SK-N-SH (cell line): ENCODE data around the gene CCP110. TPM values are rescaled to one million over a fixed set of nuclear protein-coding genes. Genes with fewer than 3 reads are reported as not detected.

Experiments
- ELF1 ChIP-seq: IDR thresholded peaks from 2 replicates; pipeline ENCODE4 v1.4.0; 2012
- EP300 ChIP-seq, 2 experiments: IDR thresholded peaks; 2 replicates each; pipeline versions ENCODE4 v1.4.0 to v1.6.1; 2012; ENCODE audit warnings: borderline replicate concordance in 1 of 2, low read depth in 1 of 2, low read length in 1 of 2
- FOXJ3 ChIP-seq: sonication (generic); formaldehyde crosslinking; IDR thresholded peaks from 2 replicates; pipeline ENCODE4 v1.5.1; 2020; ENCODE audit warnings: mild to moderate bottlenecking, missing genetic modification reagents
- GATA2 ChIP-seq: sonication (generic); formaldehyde crosslinking; IDR thresholded peaks from 2 replicates; pipeline ENCODE4 v1.5.0; 2020; ENCODE audit warnings: mild to moderate bottlenecking, missing genetic modification reagents
- MXI1 ChIP-seq: IDR thresholded peaks from 2 replicates; pipeline ENCODE4 v1.6.1; 2012; ENCODE audit warnings: mild to moderate bottlenecking, low read depth, low read length, improper control_type of control experiment
- NRF1 ChIP-seq: IDR thresholded peaks from 2 replicates; pipeline ENCODE4 v1.6.1; 2012; ENCODE audit warnings: low read depth, mild to moderate bottlenecking, low read length
- RAD21 ChIP-seq: IDR thresholded peaks from 2 replicates; pipeline ENCODE4 v1.6.1; 2012; ENCODE audit warnings: mild to moderate bottlenecking, low read length
- RCOR1 ChIP-seq: fragments of 150-350 bp; IDR thresholded peaks from 2 replicates; pipeline ENCODE4 v1.6.1; 2017; ENCODE audit warnings: antibody characterized with exemption, low read length
- SIN3A ChIP-seq: IDR thresholded peaks from 2 replicates; pipeline ENCODE4 v1.6.1; 2012; ENCODE audit warnings: low read depth, mild to moderate bottlenecking, low read length, moderate library complexity, borderline replicate concordance
- SMC3 ChIP-seq: IDR thresholded peaks from 2 replicates; pipeline ENCODE4 v1.6.1; 2012; ENCODE audit warnings: low read depth, low read length, improper control_type of control experiment
- TAF1 ChIP-seq: IDR thresholded peaks from 2 replicates; pipeline ENCODE4 v1.6.1; 2012; ENCODE audit warnings: low read depth, mild to moderate bottlenecking, low read length, moderate library complexity, borderline replicate concordance
- TEAD4 ChIP-seq: IDR thresholded peaks from 2 replicates; pipeline ENCODE4 v1.4.0; 2012; ENCODE audit warnings: mild to moderate bottlenecking, borderline replicate concordance; ENCODE audit not compliant: insufficient read depth
- YY1 ChIP-seq: IDR thresholded peaks from 2 replicates; pipeline ENCODE4 v1.4.0; 2012; ENCODE audit warnings: low read depth, mild to moderate bottlenecking
- polyA plus RNA-seq, 3 experiments: library from polyadenylated mRNA; depleted of rRNA; stranded (reverse); fragments of >200 nt; gene quantifications; 2 replicates each; pipeline ENCODE4 v1.2.3, GENCODE V29; 2012
- TF ChIP-seq, protein P1 (sequence below): fragments of 150-350 bp; IDR thresholded peaks from 2 replicates; pipeline ENCODE4 v1.6.1; 2017; ENCODE audit warnings: antibody characterized with exemption, low read length, low read depth, borderline replicate concordance
- TF ChIP-seq, protein P2 (sequence below): IDR thresholded peaks from 2 replicates; pipeline ENCODE4; 2012
- TF ChIP-seq, protein P3 (sequence below): IDR thresholded peaks from 2 replicates; pipeline ENCODE4 v1.4.0; 2012; ENCODE audit warnings: low read depth, borderline replicate concordance
- TF ChIP-seq, protein P4 (sequence below): IDR thresholded peaks from 2 replicates; pipeline ENCODE4 v1.4.0; 2012; ENCODE audit warnings: low read depth, borderline replicate concordance

The CCP110 gene
- polyA plus RNA-seq, 1 of the 3 experiments (the other 2 are of a cell fraction) = 5.4 TPM

DNA sequence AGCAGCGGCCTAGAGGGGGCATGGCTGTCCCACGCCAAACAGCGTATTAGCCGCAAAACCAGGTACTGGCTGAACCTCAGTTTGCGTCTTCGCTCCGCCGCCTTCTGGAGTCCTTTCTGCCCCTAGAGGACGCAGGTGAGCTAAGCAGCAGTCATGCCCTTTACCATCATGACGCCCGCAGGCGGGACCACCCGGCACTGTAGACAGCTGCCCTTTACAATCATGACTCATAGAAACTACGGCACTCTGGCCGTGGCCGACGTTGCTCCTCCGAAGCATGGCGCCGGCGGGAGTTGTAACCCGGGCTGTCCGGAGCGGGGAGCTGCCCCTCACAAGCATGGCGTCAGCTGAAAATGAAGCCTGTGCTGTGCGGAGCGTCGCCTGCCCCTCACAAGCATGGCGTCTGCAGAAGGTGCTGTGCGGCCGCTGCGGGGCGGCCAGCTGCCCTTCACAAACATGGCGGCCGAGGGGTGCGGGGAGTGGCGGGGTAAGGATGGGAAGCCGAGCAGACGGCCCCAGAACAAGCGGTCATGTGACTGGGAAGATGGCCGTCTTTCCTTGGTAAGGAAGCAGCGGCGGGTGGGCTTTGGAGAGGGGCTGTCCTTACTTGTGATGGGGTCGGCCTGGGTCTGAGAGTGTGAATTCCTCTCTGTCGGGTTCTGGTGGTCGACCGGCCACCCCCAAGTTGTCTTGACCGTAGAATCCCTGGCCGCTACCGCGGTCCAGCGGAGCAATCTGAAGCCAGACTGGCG lies 31.6 kb downstream of the CCP110 start, which contains the start of gene VPS35L (continued):
- TF ChIP-seq SMC3 (no peak; the same call in 1 of the 2 replicates), TEAD4 (no peak), NRF1 (no peak), MXI1 (peak; percentile 87), RCOR1 (no peak), EP300 (IDR thresholded peaks at IDR 0.05; ENCODE audit: borderline replicate concordance in 1 of 2, low read depth in 1 of 2, low read length in 1 of 2) (no peak), YY1 (peak; percentile 100), SIN3A (peak; percentile 73; the same call in 1 of the 2 replicates), GATA2 (CRISPR knock-in tag) (no peak), TAF1 (peak; percentile 90), FOXJ3 (CRISPR knock-in tag) (no peak), RAD21 (peak; percentile 22; the same call in 1 of the 2 replicates), ELF1 (peak; percentile 63; the same call in 1 of the 2 replicates)
- TF ChIP-seq, protein P1, sequence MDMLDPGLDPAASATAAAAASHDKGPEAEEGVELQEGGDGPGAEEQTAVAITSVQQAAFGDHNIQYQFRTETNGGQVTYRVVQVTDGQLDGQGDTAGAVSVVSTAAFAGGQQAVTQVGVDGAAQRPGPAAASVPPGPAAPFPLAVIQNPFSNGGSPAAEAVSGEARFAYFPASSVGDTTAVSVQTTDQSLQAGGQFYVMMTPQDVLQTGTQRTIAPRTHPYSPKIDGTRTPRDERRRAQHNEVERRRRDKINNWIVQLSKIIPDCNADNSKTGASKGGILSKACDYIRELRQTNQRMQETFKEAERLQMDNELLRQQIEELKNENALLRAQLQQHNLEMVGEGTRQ = peak; percentile 64
- TF ChIP-seq, protein P2, sequence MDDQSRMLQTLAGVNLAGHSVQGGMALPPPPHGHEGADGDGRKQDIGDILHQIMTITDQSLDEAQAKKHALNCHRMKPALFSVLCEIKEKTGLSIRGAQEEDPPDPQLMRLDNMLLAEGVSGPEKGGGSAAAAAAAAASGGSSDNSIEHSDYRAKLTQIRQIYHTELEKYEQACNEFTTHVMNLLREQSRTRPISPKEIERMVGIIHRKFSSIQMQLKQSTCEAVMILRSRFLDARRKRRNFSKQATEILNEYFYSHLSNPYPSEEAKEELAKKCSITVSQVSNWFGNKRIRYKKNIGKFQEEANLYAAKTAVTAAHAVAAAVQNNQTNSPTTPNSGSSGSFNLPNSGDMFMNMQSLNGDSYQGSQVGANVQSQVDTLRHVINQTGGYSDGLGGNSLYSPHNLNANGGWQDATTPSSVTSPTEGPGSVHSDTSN = peak; percentile 64
- TF ChIP-seq, protein P3, sequence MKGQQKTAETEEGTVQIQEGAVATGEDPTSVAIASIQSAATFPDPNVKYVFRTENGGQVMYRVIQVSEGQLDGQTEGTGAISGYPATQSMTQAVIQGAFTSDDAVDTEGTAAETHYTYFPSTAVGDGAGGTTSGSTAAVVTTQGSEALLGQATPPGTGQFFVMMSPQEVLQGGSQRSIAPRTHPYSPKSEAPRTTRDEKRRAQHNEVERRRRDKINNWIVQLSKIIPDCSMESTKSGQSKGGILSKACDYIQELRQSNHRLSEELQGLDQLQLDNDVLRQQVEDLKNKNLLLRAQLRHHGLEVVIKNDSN = peak; percentile 93
- TF ChIP-seq, protein P4, sequence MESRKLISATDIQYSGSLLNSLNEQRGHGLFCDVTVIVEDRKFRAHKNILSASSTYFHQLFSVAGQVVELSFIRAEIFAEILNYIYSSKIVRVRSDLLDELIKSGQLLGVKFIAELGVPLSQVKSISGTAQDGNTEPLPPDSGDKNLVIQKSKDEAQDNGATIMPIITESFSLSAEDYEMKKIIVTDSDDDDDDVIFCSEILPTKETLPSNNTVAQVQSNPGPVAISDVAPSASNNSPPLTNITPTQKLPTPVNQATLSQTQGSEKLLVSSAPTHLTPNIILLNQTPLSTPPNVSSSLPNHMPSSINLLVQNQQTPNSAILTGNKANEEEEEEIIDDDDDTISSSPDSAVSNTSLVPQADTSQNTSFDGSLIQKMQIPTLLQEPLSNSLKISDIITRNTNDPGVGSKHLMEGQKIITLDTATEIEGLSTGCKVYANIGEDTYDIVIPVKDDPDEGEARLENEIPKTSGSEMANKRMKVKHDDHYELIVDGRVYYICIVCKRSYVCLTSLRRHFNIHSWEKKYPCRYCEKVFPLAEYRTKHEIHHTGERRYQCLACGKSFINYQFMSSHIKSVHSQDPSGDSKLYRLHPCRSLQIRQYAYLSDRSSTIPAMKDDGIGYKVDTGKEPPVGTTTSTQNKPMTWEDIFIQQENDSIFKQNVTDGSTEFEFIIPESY = no peak
